ENCODE measurements around the gene VRTN. TPM values are rescaled to one million over a fixed set of nuclear protein-coding genes. Genes with fewer than 3 reads are reported as not detected.
A peak's percentile ranks its signal among the peaks of the same experiment; 100 is the strongest.

The VRTN gene
- total RNA-seq, 4 donors from 2014 or later = not detected

GRCh38 chr14:74395094-74395493 is 46.8 kb downstream of the VRTN start:
- Histone ChIP-seq H3K36me3 (no peaks in the 10 kb centered on the region), H3K27me3 (peaks cover 0 to 6% of the 10 kb centered on the region in 2 donors), H3K4me1 (no peaks in the 10 kb centered on the region), H3K4me3 (no peak overlapping the region), H3K27ac (no peak overlapping the region), H3K9me3 (no peaks in the 10 kb centered on the region)
- no peak for DNase-seq (ENCODE audit: low spot score in 2 of 2)
- TF ChIP-seq CTCF (IDR thresholded peaks at IDR 0.05) (no peak), POLR2A (IDR thresholded peaks at IDR 0.05) (no peak), EP300 (IDR thresholded peaks at IDR 0.05) (no peak)
- WGBS, 2 donors = 52 to 56% methylated on average over 4 of the region's 4 CpGs

- H3K27me3 ChIP-seq = peaks cover 0 to 6% of the 10 kb centered on the region in 2 donors
- no peak for DNase-seq (ENCODE audit: low spot score in 2 of 2)
- 42 to 56% methylated on average over 13 of the region's 13 CpGs for WGBS, 2 donors
Measured at GRCh38 chr14:74400031-74400685, 51.9 kb downstream of the VRTN start.

GRCh38 chr14:74400919-74401503 is 52.7 kb downstream of the VRTN start:
- 41 to 48% methylated on average over 8 of the region's 8 CpGs for WGBS, 2 donors
- H3K27ac ChIP-seq = peak overlapping the region in 1 of 4 donors; percentile 56
- peaks cover 0 to 3% of the 10 kb centered on the region in 2 donors for H3K27me3 ChIP-seq
- TF ChIP-seq CTCF (IDR thresholded peaks at IDR 0.05) (no peak), EP300 (IDR thresholded peaks at IDR 0.05) (no peak), POLR2A (IDR thresholded peaks at IDR 0.05) (no peak)
- H3K36me3 ChIP-seq = no peaks in the 10 kb centered on the region
- peaks cover 0 to 23% (median 11%) of the 10 kb centered on the region in 4 donors for H3K4me1 ChIP-seq
- no peak overlapping the region for H3K4me3 ChIP-seq
- no peaks in the 10 kb centered on the region for H3K9me3 ChIP-seq
- DNase-seq (ENCODE audit: low spot score in 2 of 2) = no peak

More at GRCh38 chr14:74400031-74400685, 51.9 kb downstream of the VRTN start:
- no peaks in the 10 kb centered on the region for H3K36me3 ChIP-seq
- no peak overlapping the region for H3K4me3 ChIP-seq
- no peak overlapping the region for H3K27ac ChIP-seq
- TF ChIP-seq CTCF (IDR thresholded peaks at IDR 0.05) (peak in 1 of 5 experiments; percentile 6), EP300 (IDR thresholded peaks at IDR 0.05) (no peak)
- no peaks in the 10 kb centered on the region for H3K9me3 ChIP-seq
- H3K4me1 ChIP-seq = peaks cover 0 to 23% (median 11%) of the 10 kb centered on the region in 4 donors

- H3K36me3 ChIP-seq = no peaks in the 10 kb centered on the region
- peak overlapping the region in 1 of 4 donors; percentile 56 for H3K27ac ChIP-seq
- no peaks in the 10 kb centered on the region for H3K9me3 ChIP-seq
- peak in 1 of 2 donors; percentile 9 for DNase-seq (ENCODE audit: low spot score in 2 of 2)
- 11% methylated on average over 10 to 12 of the region's 12 CpGs for WGBS, 2 donors
- peak overlapping the region in 1 of 4 donors; percentile 18 for H3K4me3 ChIP-seq
- H3K27me3 ChIP-seq = no peaks in the 10 kb centered on the region
- H3K4me1 ChIP-seq = peaks cover 0 to 23% (median 11%) of the 10 kb centered on the region in 4 donors
- TF ChIP-seq CTCF (IDR thresholded peaks at IDR 0.05) (no peak), POLR2A (IDR thresholded peaks at IDR 0.05) (no peak), EP300 (IDR thresholded peaks at IDR 0.05) (no peak)
Measured at GRCh38 chr14:74401504-74402241, 53.4 kb downstream of the VRTN start.

Measured in tibial nerve (tissue), 4 donors.